Trophoblast cell (in vitro differentiated cells and primary cell): ENCODE measurements around the gene CCDC28B. TPM values are rescaled to one million over a fixed set of nuclear protein-coding genes. Genes with fewer than 3 reads are reported as not detected.

Experiments used
- DNase-seq, 2 donors: peaks; one replicate each; pipeline ENCODE4 v3.0.0-alpha.2; 2016
- H2AFZ ChIP-seq: 2 replicates; pipeline ENCODE4 v1.6.1; 2013; ENCODE audit warnings: low read length, moderate library complexity, mild to moderate bottlenecking; ENCODE audit not compliant: insufficient read depth, poor library complexity
- H2AK5ac ChIP-seq: 2 replicates; pipeline ENCODE4 v1.6.1; 2013; ENCODE audit warnings: mild to moderate bottlenecking, low read length
- H2BK120ac ChIP-seq: 2 replicates; pipeline ENCODE4 v1.6.1; 2013; ENCODE audit warnings: low read length, mild to moderate bottlenecking, moderate library complexity; ENCODE audit not compliant: insufficient read depth, poor library complexity
- H2BK12ac ChIP-seq: 2 replicates; pipeline ENCODE4 v1.6.1; 2013; ENCODE audit warnings: mild to moderate bottlenecking, low read length, moderate library complexity
- H2BK5ac ChIP-seq: 2 replicates; pipeline ENCODE4 v1.6.1; 2013; ENCODE audit warnings: low read length, low read depth, moderate library complexity, mild to moderate bottlenecking; ENCODE audit not compliant: poor library complexity
- H3K14ac ChIP-seq: 2 replicates; pipeline ENCODE4 v1.6.1; 2013; ENCODE audit warnings: mild to moderate bottlenecking, low read length
- H3K18ac ChIP-seq: 2 replicates; pipeline ENCODE4 v1.6.1; 2013; ENCODE audit warnings: mild to moderate bottlenecking, low read length
- H3K23ac ChIP-seq: 2 replicates; pipeline ENCODE4 v1.6.1; 2013; ENCODE audit warnings: low read length
- H3K27ac ChIP-seq: 2 replicates; pipeline ENCODE4 v1.5.1; 2013; ENCODE audit warnings: low read depth, mild to moderate bottlenecking, inconsistent platforms, low read length, moderate library complexity
- H3K27me3 ChIP-seq: 2 replicates; pipeline ENCODE4 v1.6.1; 2013; ENCODE audit warnings: inconsistent platforms, mild to moderate bottlenecking, low read length, moderate library complexity; ENCODE audit not compliant: insufficient read depth
- H3K36me3 ChIP-seq, 2 experiments: 1 replicate in 1 of 2; 2 replicates in 1 of 2; pipeline ENCODE4 v1.6.1; 2013; ENCODE audit warnings: low read length in 2 of 2, mild to moderate bottlenecking in 2 of 2, moderate library complexity in 1 of 2; ENCODE audit not compliant: insufficient read depth in 2 of 2, control insufficient read depth in 1 of 2
- H3K4ac ChIP-seq: 2 replicates; pipeline ENCODE4 v1.6.1; 2013; ENCODE audit warnings: low read depth, mild to moderate bottlenecking, low read length, moderate library complexity
- H3K4me1 ChIP-seq, 2 experiments: 1 replicate in 1 of 2; 2 replicates in 1 of 2; pipeline ENCODE4 v1.6.1; 2013; ENCODE audit warnings: low read length in 2 of 2, mild to moderate bottlenecking in 2 of 2, moderate library complexity in 1 of 2; ENCODE audit not compliant: insufficient read depth in 2 of 2, control insufficient read depth in 1 of 2
- H3K4me2 ChIP-seq: 2 replicates; pipeline ENCODE4 v1.6.1; 2013; ENCODE audit warnings: inconsistent platforms, mild to moderate bottlenecking, low read length, moderate library complexity
- H3K4me3 ChIP-seq: 2 replicates; pipeline ENCODE4 v1.5.1; 2013; ENCODE audit warnings: mild to moderate bottlenecking, low read depth, low read length, inconsistent platforms
- H3K79me1 ChIP-seq: one replicate; pipeline ENCODE4 v1.6.1; 2013; ENCODE audit warnings: low read length
- H3K79me2 ChIP-seq: 2 replicates; pipeline ENCODE4 v1.6.1; 2013; ENCODE audit warnings: low read length, mild to moderate bottlenecking; ENCODE audit not compliant: control insufficient read depth, insufficient read depth, poor library complexity
- H3K9ac ChIP-seq: 2 replicates; pipeline ENCODE4 v1.6.1; 2013; ENCODE audit warnings: mild to moderate bottlenecking, low read length
- H3K9me3 ChIP-seq: 2 replicates; pipeline ENCODE4 v1.6.1; 2013; ENCODE audit warnings: low read depth, mild to moderate bottlenecking, control low read depth, inconsistent platforms, low read length; ENCODE audit not compliant: insufficient read depth
- H4K12ac ChIP-seq: 2 replicates; pipeline ENCODE4 v1.6.1; 2013; ENCODE audit warnings: low read depth, mild to moderate bottlenecking, low read length, moderate library complexity
- H4K8ac ChIP-seq: 2 replicates; pipeline ENCODE4 v1.6.1; 2013; ENCODE audit warnings: low read depth, mild to moderate bottlenecking, low read length, moderate library complexity
- H4K91ac ChIP-seq: one replicate; pipeline ENCODE4 v1.6.1; 2013; ENCODE audit warnings: low read depth, mild to moderate bottlenecking, low read length, moderate library complexity
- WGBS: extraction: QIAGEN DNeasy Blood & Tissue Kit; methylation state at CpG from one replicate; pipeline ENCODE4 v1.1.7; 2013; ENCODE audit warnings: missing lambda C conversion rate; ENCODE audit not compliant: insufficient read length, insufficient coverage; ENCODE audit errors: extremely low coverage; 5-methylcytosine and 5-hydroxymethylcytosine counted together
- polyA plus RNA-seq: library from polyadenylated mRNA; stranded (reverse); fragments of 200-250 nt; gene quantifications from 2 replicates; pipeline ENCODE4 v1.2.3, GENCODE V29; 2013

The CCDC28B gene
- polyA plus RNA-seq: 12.7 and 13.6 TPM in 2 replicates

GRCh38 chr1:32200226-32201010 is at the start of gene CCDC28B:
TSS of gene CCDC28B (plus strand) at chr1:32200595. CDS start at chr1:32201936, 1,341 bp downstream.
- Histone ChIP-seq H2AK5ac (no peak within 1 kb of the TSS), H3K9me3 (no peaks in the 10 kb centered on the region), H2AFZ (peak within 1 kb of the TSS; percentile 82), H3K23ac (no peak within 1 kb of the TSS), H3K4ac (no peak within 1 kb of the TSS), H2BK12ac (no peak within 1 kb of the TSS), H3K79me1 (peaks cover 13% of the 10 kb centered on the region), H3K27me3 (no peaks in the 10 kb centered on the region), H4K8ac (peak within 1 kb of the TSS; percentile 32), H3K18ac (no peak within 1 kb of the TSS), H4K12ac (no peak within 1 kb of the TSS), H2BK120ac (peak within 1 kb of the TSS; percentile 3), H3K4me1 (peaks cover 10% of the 10 kb centered on the region in 2 experiments), H3K14ac (no peak within 1 kb of the TSS), H3K4me2 (peak within 1 kb of the TSS; percentile 94), H3K9ac (peak within 1 kb of the TSS; percentile 7), H3K27ac (no peak within 1 kb of the TSS), H2BK5ac (no peak within 1 kb of the TSS), H3K36me3 (peaks cover 17 to 25% of the 10 kb centered on the region in 2 experiments), H3K79me2 (no peaks in the 10 kb centered on the region), H4K91ac (no peak within 1 kb of the TSS), H3K4me3 (peak within 1 kb of the TSS; percentile 67)
- DNase-seq: peak; percentile 49 to 50
- WGBS: no CpG with 5 or more reads among the region's 34 CpGs

- H3K18ac ChIP-seq: no peak overlapping the region
- H2AK5ac ChIP-seq: no peak overlapping the region
- H3K27me3 ChIP-seq: no peaks in the 10 kb centered on the region
- WGBS: no CpG with 5 or more reads among the region's 9 CpGs
- H2BK120ac ChIP-seq: no peak overlapping the region
- peaks cover 3% of the 10 kb centered on the region for H3K9me3 ChIP-seq
- no peaks in the 10 kb centered on the region for H3K4me1 ChIP-seq
- H3K14ac ChIP-seq: no peak overlapping the region
- H3K23ac ChIP-seq: no peak overlapping the region
- no peak overlapping the region for H2BK12ac ChIP-seq
- no peak overlapping the region for H4K12ac ChIP-seq
- H3K36me3 ChIP-seq: peaks cover 10 to 11% of the 10 kb centered on the region in 2 experiments
- no peak overlapping the region for H3K4me3 ChIP-seq
- DNase-seq: no peak
- H4K91ac ChIP-seq: no peak overlapping the region
- H3K79me1 ChIP-seq: no peaks in the 10 kb centered on the region
- no peak overlapping the region for H4K8ac ChIP-seq
- no peak overlapping the region for H2AFZ ChIP-seq
- H3K9ac ChIP-seq: no peak overlapping the region
- H3K4me2 ChIP-seq: no peak overlapping the region
- no peak overlapping the region for H3K27ac ChIP-seq
- no peak overlapping the region for H2BK5ac ChIP-seq
- no peaks in the 10 kb centered on the region for H3K79me2 ChIP-seq
- no peak overlapping the region for H3K4ac ChIP-seq
These were observed 49.5 kb upstream of the CCDC28B start for GRCh38 chr1:32150847-32151246.

- Histone ChIP-seq H2BK5ac (no peak overlapping the region), H3K23ac (no peak overlapping the region), H2AK5ac (no peak overlapping the region), H4K12ac (no peak overlapping the region), H2BK12ac (no peak overlapping the region), H2AFZ (no peak overlapping the region), H3K36me3 (peaks cover 13 to 14% of the 10 kb centered on the region in 2 experiments), H3K4me3 (no peak overlapping the region), H3K79me2 (no peaks in the 10 kb centered on the region), H3K4ac (no peak overlapping the region), H3K18ac (no peak overlapping the region), H4K91ac (no peak overlapping the region), H3K4me1 (no peaks in the 10 kb centered on the region), H3K9ac (no peak overlapping the region), H3K9me3 (peaks cover 3% of the 10 kb centered on the region), H4K8ac (no peak overlapping the region), H3K79me1 (no peaks in the 10 kb centered on the region), H3K4me2 (no peak overlapping the region), H3K27ac (no peak overlapping the region), H3K27me3 (no peaks in the 10 kb centered on the region), H3K14ac (no peak overlapping the region), H2BK120ac (no peak overlapping the region)
- WGBS: no CpG with 5 or more reads among the region's 5 CpGs
- DNase-seq: no peak
These were observed 49.0 kb upstream of the CCDC28B start for GRCh38 chr1:32151319-32151787.

GRCh38 chr1:32159189-32159588 is 41.2 kb upstream of the CCDC28B start:
- Histone ChIP-seq H2BK12ac (no peak overlapping the region), H3K14ac (no peak overlapping the region), H4K8ac (no peak overlapping the region), H2AK5ac (no peak overlapping the region), H3K36me3 (peaks cover 26 to 53% of the 10 kb centered on the region in 2 experiments), H3K18ac (no peak overlapping the region), H3K4me2 (no peak overlapping the region), H3K27ac (no peak overlapping the region), H3K79me2 (no peaks in the 10 kb centered on the region), H4K91ac (no peak overlapping the region), H3K9me3 (no peaks in the 10 kb centered on the region), H3K4me3 (no peak overlapping the region), H3K9ac (no peak overlapping the region), H2BK5ac (no peak overlapping the region), H3K79me1 (no peaks in the 10 kb centered on the region), H4K12ac (no peak overlapping the region), H3K4ac (no peak overlapping the region), H2AFZ (no peak overlapping the region), H3K27me3 (no peaks in the 10 kb centered on the region), H3K23ac (no peak overlapping the region), H2BK120ac (no peak overlapping the region), H3K4me1 (peaks cover 2 to 3% of the 10 kb centered on the region in 2 experiments)
- no CpG with 5 or more reads among the region's 3 CpGs for WGBS
- DNase-seq: no peak
